PC-9 (cell line): ENCODE results near the gene DKK3. TPM values are rescaled to one million over a fixed set of nuclear protein-coding genes. Genes with fewer than 3 reads are reported as not detected.

Experiments
- BruUV-seq: library from RNA; stranded (reverse); fragments of 400-500 nt; replicated peaks from 2 replicates; lab custom pipeline; 2021; lab: Mats Ljungman, UMichigan
- CTCF ChIA-PET: fragments of 300-600 bp; sonication (Branson Sonifier 250); formaldehyde crosslinking; loops from one replicate; lab custom pipeline; 2022; ENCODE audit warnings: antibody characterized with exemption; lab: Charles Lee
- POLR2A ChIA-PET: fragments of 300-600 bp; sonication (Branson Sonifier 250); formaldehyde crosslinking; loops from one replicate; lab custom pipeline; 2022; ENCODE audit warnings: antibody characterized with exemption; ENCODE audit not compliant: unreplicated experiment; lab: Charles Lee
- DNase-seq, 2 experiments: peaks; one replicate each; pipeline versions ENCODE4 v3.0.0 to v3.0.0-alpha.2; 2015 to 2022; ENCODE audit warnings: mixed read lengths in 1 of 2
- H2AFZ ChIP-seq: fragments of 200-600 bp; sonication (generic); 2 replicates; pipeline ENCODE4 v1.8.1; 2017; ENCODE audit warnings: antibody characterized with exemption
- H3F3A ChIP-seq: fragments of 200-600 bp; sonication (generic); 2 replicates; pipeline ENCODE4 v1.8.1; 2017; ENCODE audit warnings: antibody characterized with exemption, mild to moderate bottlenecking, low read depth; ENCODE audit not compliant: insufficient read depth
- H3K27ac ChIP-seq: fragments of 200-600 bp; sonication (generic); 2 replicates; pipeline ENCODE4 v1.6.1; 2016; ENCODE audit warnings: mixed run types
- H3K27me3 ChIP-seq: fragments of 200-600 bp; sonication (generic); 2 replicates; pipeline ENCODE4 v1.6.1; 2016; ENCODE audit warnings: low read depth, mixed run types; ENCODE audit not compliant: insufficient read depth
- H3K36me3 ChIP-seq: fragments of 200-600 bp; sonication (generic); 2 replicates; pipeline ENCODE4 v1.6.1; 2016; ENCODE audit warnings: low read depth, mixed run types
- H3K4me1 ChIP-seq: fragments of 200-600 bp; sonication (generic); replicated peaks from 2 replicates; pipeline ENCODE4 v1.6.1; 2016; ENCODE audit warnings: mixed run types; ENCODE audit not compliant: insufficient read depth
- H3K4me2 ChIP-seq: fragments of 200-600 bp; sonication (generic); 2 replicates; pipeline ENCODE4 v1.6.1; 2017; ENCODE audit warnings: mixed run types
- H3K4me3 ChIP-seq: fragments of 200-600 bp; sonication (generic); 2 replicates; pipeline ENCODE4 v1.6.1; 2016; ENCODE audit warnings: mixed run types
- H3K79me2 ChIP-seq: fragments of 200-600 bp; sonication (generic); 2 replicates; pipeline ENCODE4 v1.6.1; 2017; ENCODE audit warnings: low read depth, mixed run types
- H3K9me2 ChIP-seq: fragments of 200-600 bp; sonication (generic); 2 replicates; pipeline ENCODE4 v1.8.1; 2017; ENCODE audit warnings: mild to moderate bottlenecking; ENCODE audit not compliant: insufficient read depth
- H3K9me3 ChIP-seq: fragments of 200-600 bp; sonication (generic); 2 replicates; pipeline ENCODE4 v1.8.1; 2016; ENCODE audit warnings: low read depth; ENCODE audit not compliant: insufficient read depth
- H4K20me1 ChIP-seq: fragments of 200-600 bp; sonication (generic); 2 replicates; pipeline ENCODE4 v1.8.1; 2017; ENCODE audit not compliant: insufficient read depth
- CTCF ChIP-seq: fragments of 200-600 bp; sonication (generic); conservative IDR thresholded peaks from 2 replicates; pipeline ENCODE4 v1.6.1; 2017; ENCODE audit warnings: mixed run types, antibody characterized with exemption, mild to moderate bottlenecking, moderate library complexity
- EZH2 ChIP-seq: fragments of 200-600 bp; sonication (generic); IDR thresholded peaks from 2 replicates; pipeline ENCODE4 v1.8.0; 2017; ENCODE audit warnings: antibody characterized with exemption, low read depth
- intact Hi-C: fragments of 100-400 bp; cut with micrococcal nuclease; formaldehyde crosslinking; loops from one replicate; pipeline ENCODE4 v1.10.0; 2022; ENCODE audit not compliant: unreplicated experiment
- total RNA-seq: library from RNA; stranded (reverse); gene quantifications from 2 replicates; pipeline ENCODE4 v1.2.3, GENCODE V29; 2021

The DKK3 gene
- total RNA-seq, 1 experiment from 2014 or later: 11.5 TPM

GRCh38 chr11:12024254-12024926 is 16.0 kb upstream of the DKK3 start:
- H3K4me2 ChIP-seq: no peak overlapping the region
- H3K36me3 ChIP-seq: no peaks in the 10 kb centered on the region
- H2AFZ ChIP-seq: no peak overlapping the region
- intact Hi-C loops: no loop called here
- H3K9me2 ChIP-seq: no peaks in the 10 kb centered on the region
- H3K4me1 ChIP-seq: 0 out of 2 replicates have a peak, but pooled peaks cover 1% of the 10 kb centered on the region
- H4K20me1 ChIP-seq: no peaks in the 10 kb centered on the region
- H3K9me3 ChIP-seq: no peaks in the 10 kb centered on the region
- DNase-seq: no peak
- TF ChIP-seq EZH2 (no peak), CTCF (no peak)
- no peaks in the 10 kb centered on the region for H3K79me2 ChIP-seq
- H3K27ac ChIP-seq: no peak overlapping the region
- ChIA-PET CTCF (no interaction called here), POLR2A (no interaction called here)
- no TSS peak for BruUV-seq
- H3K27me3 ChIP-seq: no peaks in the 10 kb centered on the region
- H3K4me3 ChIP-seq: no peak overlapping the region
- no peaks in the 10 kb centered on the region for H3F3A ChIP-seq

- H3K4me1 ChIP-seq: no peaks in the 10 kb centered on the region
- no peaks in the 10 kb centered on the region for H3K9me2 ChIP-seq
- H3F3A ChIP-seq: no peaks in the 10 kb centered on the region
- H3K9me3 ChIP-seq: no peaks in the 10 kb centered on the region
- H3K27me3 ChIP-seq: no peaks in the 10 kb centered on the region
- no peaks in the 10 kb centered on the region for H3K36me3 ChIP-seq
- no peak overlapping the region for H3K27ac ChIP-seq
- ChIA-PET CTCF (no interaction called here), POLR2A (no interaction called here)
- H2AFZ ChIP-seq: no peak overlapping the region
- no peaks in the 10 kb centered on the region for H4K20me1 ChIP-seq
- DNase-seq: no peak
- H3K4me2 ChIP-seq: no peak overlapping the region
- no TSS peak for BruUV-seq
- TF ChIP-seq CTCF (no peak), EZH2 (no peak)
- no peak overlapping the region for H3K4me3 ChIP-seq
- no peaks in the 10 kb centered on the region for H3K79me2 ChIP-seq
- intact Hi-C loops: no loop called here
These were observed 14.6 kb upstream of the DKK3 start for GRCh38 chr11:12023015-12023414.

- H3F3A ChIP-seq: no peaks in the 10 kb centered on the region
- no peaks in the 10 kb centered on the region for H3K27me3 ChIP-seq
- ChIA-PET POLR2A (no interaction called here), CTCF (no interaction called here)
- BruUV-seq: no TSS peak
- no peaks in the 10 kb centered on the region for H4K20me1 ChIP-seq
- TF ChIP-seq EZH2: no peak
- TF ChIP-seq CTCF: no peak
- H3K4me3 ChIP-seq: no peak overlapping the region
- H3K79me2 ChIP-seq: no peaks in the 10 kb centered on the region
- no peaks in the 10 kb centered on the region for H3K4me1 ChIP-seq
- intact Hi-C loops: no loop called here
- H2AFZ ChIP-seq: no peak overlapping the region
- no peaks in the 10 kb centered on the region for H3K9me3 ChIP-seq
- no peak overlapping the region for H3K4me2 ChIP-seq
- no peak for DNase-seq
- no peaks in the 10 kb centered on the region for H3K9me2 ChIP-seq
- no peak overlapping the region for H3K27ac ChIP-seq
- H3K36me3 ChIP-seq: no peaks in the 10 kb centered on the region
These were observed 12.1 kb upstream of the DKK3 start for GRCh38 chr11:12020546-12020945.
